GM12801 (cell line): Measurements from ENCODE around the gene MSH4.

Experiments used
- CTCF ChIP-seq: IDR thresholded peaks from one replicate; pipeline ENCODE4 v1.5.1; 2011; ENCODE audit warnings: control low read depth; ENCODE audit not compliant: insufficient read length; ENCODE audit errors: extremely low read depth

The MSH4 gene

GRCh38 chr1:75838079-75838478 lies 41.4 kb downstream of the MSH4 start:
- TF ChIP-seq CTCF, result no peak

- TF ChIP-seq CTCF, result no peak
Measured at GRCh38 chr1:75841421-75841820, 44.7 kb downstream of the MSH4 start.

GRCh38 chr1:75845576-75845975 lies 48.9 kb downstream of the MSH4 start:
- no peak for TF ChIP-seq CTCF

GRCh38 chr1:75855010-75855409 lies 58.3 kb downstream of the MSH4 start:
- TF ChIP-seq CTCF, result no peak

- no peak for TF ChIP-seq CTCF
Measured at GRCh38 chr1:75855734-75856133, 59.1 kb downstream of the MSH4 start.

- no peak for TF ChIP-seq CTCF
Measured at GRCh38 chr1:75861831-75862230, 65.1 kb downstream of the MSH4 start.

- TF ChIP-seq CTCF, result no peak
Measured at GRCh38 chr1:75870951-75871350, 74.3 kb downstream of the MSH4 start.

- no peak for TF ChIP-seq CTCF
Measured at GRCh38 chr1:75879985-75880384, 83.3 kb downstream of the MSH4 start.
